Right lobe of liver (tissue), 6 donors: ENCODE results near the gene AGFG1. TPM values are rescaled to one million over a fixed set of nuclear protein-coding genes. Genes with fewer than 3 reads are reported as not detected.
A peak's percentile ranks its signal among the peaks of the same experiment; 100 is the strongest.

Experiments
- ATAC-seq, 4 donors: fragments of 200-7000 bp; cut with Tn5 transposase; one replicate each; pipeline ENCODE4 v1.9.1; 2020; ENCODE audit warnings: mild to moderate bottlenecking in 4 of 4, moderate library complexity in 4 of 4
- DNase-seq, 3 donors: peaks; one replicate each; pipeline ENCODE4 v3.0.0-alpha.2; 2020
- H3K27ac ChIP-seq, 3 donors: fragments of 200-600 bp; one replicate each; pipeline ENCODE4 v1.8.0; 2022
- H3K27me3 ChIP-seq, 2 donors: fragments of 200-600 bp; one replicate each; pipeline ENCODE4 v1.8.0; 2022
- H3K36me3 ChIP-seq, 4 donors: fragments of 200-600 bp; sonication (generic) in 1 of 4; one replicate each; pipeline versions ENCODE4 v1.5.1 to v1.8.0; 2017 to 2022; ENCODE audit warnings: control low read depth in 1 of 4
- H3K4me1 ChIP-seq, 4 donors: fragments of 200-600 bp; sonication (generic) in 1 of 4; one replicate each; pipeline versions ENCODE4 v1.5.1 to v1.8.0; 2017 to 2022; ENCODE audit warnings: control low read depth in 1 of 4
- H3K4me3 ChIP-seq, 3 donors: fragments of 200-600 bp; one replicate each; pipeline ENCODE4 v1.8.0; 2022
- H3K9me3 ChIP-seq, 4 donors: fragments of 200-600 bp; sonication (generic) in 1 of 4; one replicate each; pipeline versions ENCODE4 v1.5.1 to v1.8.0; 2017 to 2022; ENCODE audit warnings: control low read depth in 1 of 4
- POLR2A ChIP-seq: fragments of 450-650 bp; IDR thresholded peaks from one replicate; pipeline ENCODE4 v1.6.1; 2017; ENCODE audit warnings: antibody characterized with exemption, mild to moderate bottlenecking
- WGBS: methylation state at CpG from one replicate; pipeline ENCODE4 v1.1.6; 2018; ENCODE audit warnings: low coverage, low lambda C conversion rate; ENCODE audit not compliant: insufficient coverage; ENCODE audit errors: missing lambda C conversion rate; 5-methylcytosine and 5-hydroxymethylcytosine counted together
- intact Hi-C, 2 donors: fragments of 100-400 bp; cut with DNase I; formaldehyde crosslinking; loops; one replicate each; pipeline versions ENCODE4 v1.11.2 to v1.14.1; 2022
- total RNA-seq, 6 experiments: library from RNA; depleted of rRNA in 2 of 6; stranded (reverse); fragments of >200 nt in 2 of 6; fragmentation: NEBNext Ultra II Directional in 3 of 6; extraction: Animal tissue kit (Norgen Biotek cat#: 25700) in 3 of 6; gene quantifications; one replicate each; pipeline versions ENCODE4 v1.1.0 to v1.2.4, GENCODE V29; 2016 to 2023
- TF ChIP-seq, protein P1 (sequence below), 4 donors: fragments of 200-600 bp in 3 of 4; fragments of 450-650 bp in 1 of 4; IDR thresholded peaks; one replicate each; pipeline versions ENCODE4 v1.5.1 to v1.8.0; 2016 to 2022; ENCODE audit warnings: antibody characterized with exemption in 4 of 4, mild to moderate bottlenecking in 2 of 4
- donor health status: DM: no; HTN: yes; CAD: no.
- donor health status: DM: no; HTN: no; CAD: no.
- donor health status: DM: no; HTN: no; CAD: no.
- donor health status: DM: no; HTN: yes; CAD: no.
- donor health status: DM: no; HTN: yes; CAD: no.

AGFG1 gene
- total RNA-seq, 6 experiments from 2014 or later = 25.2 to 70.0 (median 39.5) TPM

DNA sequence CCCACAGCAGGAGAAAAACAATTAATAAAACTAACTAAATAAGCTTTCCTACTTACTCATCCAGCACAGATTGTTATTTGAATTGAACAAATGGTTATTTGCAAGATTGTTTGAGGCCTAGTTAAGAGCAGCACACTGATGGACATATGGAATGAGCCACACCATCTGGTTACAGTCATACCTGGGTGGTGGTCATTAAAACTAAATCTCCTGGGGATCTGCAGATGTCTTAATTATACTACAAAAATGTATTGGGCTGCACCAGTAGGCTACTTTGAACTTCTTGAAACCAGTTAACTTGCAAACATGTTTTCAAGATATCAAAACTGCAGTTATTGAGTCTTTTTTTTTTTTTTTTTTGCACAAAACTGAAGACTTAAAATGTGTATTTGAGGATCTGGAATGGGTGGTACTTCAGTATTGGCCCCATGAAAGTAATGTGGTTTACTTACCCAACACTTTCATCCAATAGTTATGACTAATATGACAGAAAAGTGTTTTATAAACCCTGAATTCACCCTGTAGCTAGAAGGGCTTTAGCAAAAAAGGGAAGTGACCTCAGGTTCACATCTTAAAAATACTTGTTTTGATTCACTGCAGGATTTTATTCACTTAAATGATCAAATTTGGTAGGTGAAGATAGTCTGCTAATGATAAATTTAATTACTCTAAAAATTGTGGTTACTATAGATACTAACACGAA lies 10.8 kb downstream of the AGFG1 start:
- intact Hi-C loops = no loop called here
- 57% methylated on average over 1 of the region's 1 CpG for WGBS
- DNase-seq = no peak

DNA sequence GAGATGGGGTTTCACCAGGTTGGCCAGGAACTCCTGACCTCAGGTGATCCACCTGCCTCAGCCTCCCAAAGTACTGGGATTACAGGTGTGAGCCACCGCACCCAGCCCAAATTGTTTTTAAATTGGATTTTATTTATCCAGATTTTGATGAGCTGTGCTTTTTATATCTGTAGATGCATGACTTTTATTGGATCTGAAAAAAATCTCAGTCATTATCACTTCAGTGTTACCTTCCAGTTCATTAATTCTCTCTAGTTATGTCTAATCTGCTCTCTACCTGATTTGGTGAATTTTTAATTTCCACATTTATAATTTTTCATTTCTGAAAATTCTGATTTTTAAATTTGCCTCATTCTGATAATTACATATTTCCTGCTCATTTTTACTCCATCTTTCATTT lies 13.5 kb downstream of the AGFG1 start:
- WGBS = 100% methylated on average over 1 of the region's 1 CpG
- no peak for DNase-seq

More for the DNA sequence above, 10.8 kb downstream of the AGFG1 start:
- Histone ChIP-seq H3K27me3 (no peaks in the 10 kb centered on the region), H3K4me1 (peaks cover 0 to 11% (median 2%) of the 10 kb centered on the region in 4 donors), H3K36me3 (no peaks in the 10 kb centered on the region), H3K9me3 (no peaks in the 10 kb centered on the region), H3K4me3 (no peak overlapping the region), H3K27ac (no peak overlapping the region)
- ATAC-seq = peak in 1 of 4 donors; percentile 27
- TF ChIP-seq POLR2A = no peak
- TF ChIP-seq, protein P1, sequence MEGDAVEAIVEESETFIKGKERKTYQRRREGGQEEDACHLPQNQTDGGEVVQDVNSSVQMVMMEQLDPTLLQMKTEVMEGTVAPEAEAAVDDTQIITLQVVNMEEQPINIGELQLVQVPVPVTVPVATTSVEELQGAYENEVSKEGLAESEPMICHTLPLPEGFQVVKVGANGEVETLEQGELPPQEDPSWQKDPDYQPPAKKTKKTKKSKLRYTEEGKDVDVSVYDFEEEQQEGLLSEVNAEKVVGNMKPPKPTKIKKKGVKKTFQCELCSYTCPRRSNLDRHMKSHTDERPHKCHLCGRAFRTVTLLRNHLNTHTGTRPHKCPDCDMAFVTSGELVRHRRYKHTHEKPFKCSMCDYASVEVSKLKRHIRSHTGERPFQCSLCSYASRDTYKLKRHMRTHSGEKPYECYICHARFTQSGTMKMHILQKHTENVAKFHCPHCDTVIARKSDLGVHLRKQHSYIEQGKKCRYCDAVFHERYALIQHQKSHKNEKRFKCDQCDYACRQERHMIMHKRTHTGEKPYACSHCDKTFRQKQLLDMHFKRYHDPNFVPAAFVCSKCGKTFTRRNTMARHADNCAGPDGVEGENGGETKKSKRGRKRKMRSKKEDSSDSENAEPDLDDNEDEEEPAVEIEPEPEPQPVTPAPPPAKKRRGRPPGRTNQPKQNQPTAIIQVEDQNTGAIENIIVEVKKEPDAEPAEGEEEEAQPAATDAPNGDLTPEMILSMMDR (IDR thresholded peaks at IDR 0.05) = no peak

DNA sequence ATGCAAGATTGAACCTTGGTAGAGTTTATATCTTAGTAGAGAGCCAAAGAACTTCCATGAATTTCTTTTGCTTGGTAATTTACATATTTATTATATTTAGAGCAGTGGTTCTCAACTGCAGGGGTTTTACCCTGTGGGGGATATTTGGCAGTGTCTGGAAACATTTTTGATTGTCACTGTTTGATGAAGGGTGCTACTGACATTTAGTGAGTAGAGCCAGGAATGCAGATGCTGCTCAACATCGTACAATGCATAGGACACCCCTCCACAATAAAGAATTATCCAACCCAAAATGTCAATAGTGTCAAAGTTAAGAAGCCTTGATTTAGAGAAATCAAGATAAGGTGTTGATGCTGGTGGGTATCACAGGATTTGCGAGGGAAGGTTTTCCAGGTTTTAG lies 14.7 kb downstream of the AGFG1 start:
- Histone ChIP-seq H3K4me3 (no peak overlapping the region), H3K4me1 (peaks cover 0 to 10% (median 0%) of the 10 kb centered on the region in 4 donors), H3K27me3 (no peaks in the 10 kb centered on the region), H3K36me3 (no peaks in the 10 kb centered on the region), H3K27ac (no peak overlapping the region), H3K9me3 (no peaks in the 10 kb centered on the region)
- TF ChIP-seq, protein P1 (IDR thresholded peaks at IDR 0.05) = no peak
- no peak for TF ChIP-seq POLR2A
- WGBS = 96% methylated on average over 2 of the region's 2 CpGs
- intact Hi-C loops = no loop called here
- DNase-seq (no peak), ATAC-seq (no peak)

More for the DNA sequence above, 13.5 kb downstream of the AGFG1 start:
- H3K4me1 ChIP-seq = peaks cover 0 to 12% (median under 1%) of the 10 kb centered on the region in 4 donors
- no peak for ATAC-seq
- intact Hi-C loops = no loop called here
- H3K4me3 ChIP-seq = no peak overlapping the region
- H3K27me3 ChIP-seq = no peaks in the 10 kb centered on the region
- TF ChIP-seq POLR2A = no peak
- TF ChIP-seq, protein P1 (IDR thresholded peaks at IDR 0.05) = no peak
- no peaks in the 10 kb centered on the region for H3K36me3 ChIP-seq
- no peaks in the 10 kb centered on the region for H3K9me3 ChIP-seq
- H3K27ac ChIP-seq = no peak overlapping the region

DNA sequence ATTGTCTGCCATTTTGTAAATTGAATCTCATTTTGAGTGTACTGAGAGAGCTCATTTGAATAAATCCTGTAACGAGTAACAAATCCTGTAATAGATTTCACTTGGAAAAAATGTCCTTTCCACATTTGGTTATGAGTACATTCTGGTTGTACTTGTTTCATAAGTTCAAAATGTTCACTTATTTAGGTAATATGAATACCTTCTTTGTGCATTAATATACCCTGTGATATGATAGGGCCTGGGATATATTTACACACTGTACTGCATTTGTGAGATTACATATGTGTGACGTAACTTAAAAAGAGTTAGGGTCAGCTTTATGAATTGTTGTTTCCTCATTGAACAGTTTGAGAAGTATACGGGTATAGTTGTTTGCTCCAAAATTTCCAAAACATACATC lies 16.1 kb downstream of the AGFG1 start:
- DNase-seq (no peak), ATAC-seq (no peak)
- H3K9me3 ChIP-seq = no peaks in the 10 kb centered on the region
- no peak overlapping the region for H3K4me3 ChIP-seq
- no peaks in the 10 kb centered on the region for H3K36me3 ChIP-seq
- peaks cover 0 to 10% (median 0%) of the 10 kb centered on the region in 4 donors for H3K4me1 ChIP-seq
- no peak for TF ChIP-seq POLR2A
- TF ChIP-seq, protein P1 (IDR thresholded peaks at IDR 0.05) = no peak
- WGBS = 81% methylated on average over 3 of the region's 3 CpGs
- H3K27ac ChIP-seq = no peak overlapping the region
- intact Hi-C loops = no loop called here
- no peaks in the 10 kb centered on the region for H3K27me3 ChIP-seq
